ENCODE measurements around the gene RNF41.

DNA sequence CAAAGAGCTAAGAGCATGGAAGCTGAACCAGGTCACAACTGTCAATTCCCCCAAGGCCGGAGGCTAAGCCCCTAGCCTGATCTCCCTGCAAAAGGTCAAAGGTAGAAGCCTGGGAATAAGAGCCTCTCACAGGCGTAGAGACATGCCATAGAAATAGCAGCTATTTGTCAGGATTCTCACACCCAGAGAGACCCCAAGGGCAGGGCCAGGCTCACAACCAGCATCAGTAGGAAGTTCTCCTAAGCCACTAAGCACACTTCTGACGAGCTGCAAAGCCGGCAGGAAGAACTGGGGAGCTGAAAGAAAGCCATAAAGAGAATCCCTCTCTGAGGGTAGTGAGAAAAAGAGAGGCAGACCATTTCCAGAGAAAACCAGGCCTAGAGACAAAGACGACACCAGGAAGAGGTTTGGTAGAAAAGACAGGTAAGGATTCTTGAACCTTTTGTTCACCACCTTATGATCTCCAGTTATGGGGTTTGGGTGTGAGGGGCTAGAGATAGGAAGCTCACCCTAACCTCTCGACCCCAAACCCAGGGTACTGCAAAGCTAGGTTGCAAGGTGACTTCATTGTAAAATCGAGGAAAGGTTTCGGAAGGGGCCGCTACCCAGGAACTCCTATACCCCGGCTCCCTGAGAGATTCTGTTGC is 33.5 kb downstream of the RNF41 start:
- TF ChIP-seq, protein P1, sequence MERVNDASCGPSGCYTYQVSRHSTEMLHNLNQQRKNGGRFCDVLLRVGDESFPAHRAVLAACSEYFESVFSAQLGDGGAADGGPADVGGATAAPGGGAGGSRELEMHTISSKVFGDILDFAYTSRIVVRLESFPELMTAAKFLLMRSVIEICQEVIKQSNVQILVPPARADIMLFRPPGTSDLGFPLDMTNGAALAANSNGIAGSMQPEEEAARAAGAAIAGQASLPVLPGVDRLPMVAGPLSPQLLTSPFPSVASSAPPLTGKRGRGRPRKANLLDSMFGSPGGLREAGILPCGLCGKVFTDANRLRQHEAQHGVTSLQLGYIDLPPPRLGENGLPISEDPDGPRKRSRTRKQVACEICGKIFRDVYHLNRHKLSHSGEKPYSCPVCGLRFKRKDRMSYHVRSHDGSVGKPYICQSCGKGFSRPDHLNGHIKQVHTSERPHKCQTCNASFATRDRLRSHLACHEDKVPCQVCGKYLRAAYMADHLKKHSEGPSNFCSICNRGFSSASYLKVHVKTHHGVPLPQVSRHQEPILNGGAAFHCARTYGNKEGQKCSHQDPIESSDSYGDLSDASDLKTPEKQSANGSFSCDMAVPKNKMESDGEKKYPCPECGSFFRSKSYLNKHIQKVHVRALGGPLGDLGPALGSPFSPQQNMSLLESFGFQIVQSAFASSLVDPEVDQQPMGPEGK (CRISPR knock-in tag; IDR thresholded peaks at IDR 0.05; ENCODE audit: borderline replicate concordance), result no peak
- TF ChIP-seq BACH2 (CRISPR knock-in tag; IDR thresholded peaks at IDR 0.05; ENCODE audit: borderline replicate concordance), result no peak
- TF ChIP-seq ZFP30 (CRISPR knock-in tag; IDR thresholded peaks at IDR 0.05), result no peak
- no peak for TF ChIP-seq SNAI2 (CRISPR knock-in tag; IDR thresholded peaks at IDR 0.05)
- TF ChIP-seq, protein P2, sequence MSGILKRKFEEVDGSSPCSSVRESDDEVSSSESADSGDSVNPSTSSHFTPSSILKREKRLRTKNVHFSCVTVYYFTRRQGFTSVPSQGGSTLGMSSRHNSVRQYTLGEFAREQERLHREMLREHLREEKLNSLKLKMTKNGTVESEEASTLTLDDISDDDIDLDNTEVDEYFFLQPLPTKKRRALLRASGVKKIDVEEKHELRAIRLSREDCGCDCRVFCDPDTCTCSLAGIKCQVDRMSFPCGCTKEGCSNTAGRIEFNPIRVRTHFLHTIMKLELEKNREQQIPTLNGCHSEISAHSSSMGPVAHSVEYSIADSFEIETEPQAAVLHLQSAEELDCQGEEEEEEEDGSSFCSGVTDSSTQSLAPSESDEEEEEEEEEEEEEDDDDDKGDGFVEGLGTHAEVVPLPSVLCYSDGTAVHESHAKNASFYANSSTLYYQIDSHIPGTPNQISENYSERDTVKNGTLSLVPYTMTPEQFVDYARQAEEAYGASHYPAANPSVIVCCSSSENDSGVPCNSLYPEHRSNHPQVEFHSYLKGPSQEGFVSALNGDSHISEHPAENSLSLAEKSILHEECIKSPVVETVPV (CRISPR knock-in tag; IDR thresholded peaks at IDR 0.05), result no peak
